ENCODE results near the gene PRSS48.
"Not testable (repeated sequence)": the region's sequence is repeated elsewhere in the genome, so short reads cannot be mapped to it uniquely, and the experiment has no call there.

DNA sequence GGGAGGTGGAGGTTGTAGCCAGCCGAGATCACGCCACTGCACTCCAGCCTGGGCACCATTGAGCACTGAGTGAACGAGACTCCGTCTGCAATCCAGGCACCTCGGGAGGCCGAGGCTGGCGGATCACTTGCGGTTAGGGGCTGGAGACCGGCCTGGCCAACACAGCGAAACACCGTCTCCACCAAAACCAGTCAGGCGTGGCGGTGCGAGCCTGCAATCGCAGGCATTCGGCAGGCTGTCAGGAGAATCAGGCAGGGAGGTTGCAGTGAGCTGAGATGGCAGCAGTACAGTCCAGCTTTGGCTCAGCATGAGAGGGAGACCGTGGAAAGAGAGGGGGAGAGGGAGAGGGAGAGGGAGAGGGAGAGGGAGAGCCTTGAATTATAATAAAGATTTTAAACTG, 21.3 kb upstream of the PRSS48 start:
- not testable (repeated sequence) for TF ChIP-seq EZH2phosphoT487 (IDR thresholded peaks at IDR 0.05; ENCODE audit: low read depth); CTCF (IDR thresholded peaks at IDR 0.05; ENCODE audit: low read depth, low read length)

Measured in OCI-LY3 (cell line).